Mammary epithelial cell (primary cell): ENCODE results near the gene ASPHD2.

Source experiments
- CTCF ChIP-seq, 2 donors: IDR thresholded peaks in 1 of 2; conservative IDR thresholded peaks in 1 of 2; 2 replicates each; pipeline ENCODE4 v1.5.1; 2011 to 2012; ENCODE audit warnings: inconsistent platforms in 2 of 2, low read length in 2 of 2, mild to moderate bottlenecking in 2 of 2, control low read depth in 1 of 2, low read depth in 1 of 2; ENCODE audit not compliant: insufficient read depth in 1 of 2; ENCODE audit errors: extremely low read depth in 1 of 2
- EZH2 ChIP-seq: IDR thresholded peaks from 2 replicates; pipeline ENCODE4 v1.6.1; 2012; ENCODE audit warnings: low read length, inconsistent platforms, borderline replicate concordance

GRCh38 chr22:26483439-26484359, 54.6 kb downstream of the ASPHD2 start, which contains the start of the genes HPS4 and SRRD:
- TF ChIP-seq EZH2 (no peak), CTCF (conservative IDR thresholded peaks at IDR 0.05 in 1 of 2, IDR thresholded peaks at IDR 0.05 in 1 of 2; ENCODE audit: extremely low read depth in 1 of 2, insufficient read depth in 1 of 2, low read depth in 1 of 2, low read length in 2 of 2) (no peak)
